NCI-H2171 treated with DMSO at 0.1 percent for 48 hours (cell line): ENCODE data around the gene EIF1.
A peak's percentile ranks its signal among the peaks of the same experiment; 100 is the strongest.
"Not testable (repeated sequence)": the region's sequence is repeated elsewhere in the genome, so short reads cannot be mapped to it uniquely, and the experiment has no call there.

Source experiments
- DNase-seq: peaks from one replicate; lab custom pipeline; 2025; lab: John Stamatoyannopoulos, UW

The EIF1 gene

DNA sequence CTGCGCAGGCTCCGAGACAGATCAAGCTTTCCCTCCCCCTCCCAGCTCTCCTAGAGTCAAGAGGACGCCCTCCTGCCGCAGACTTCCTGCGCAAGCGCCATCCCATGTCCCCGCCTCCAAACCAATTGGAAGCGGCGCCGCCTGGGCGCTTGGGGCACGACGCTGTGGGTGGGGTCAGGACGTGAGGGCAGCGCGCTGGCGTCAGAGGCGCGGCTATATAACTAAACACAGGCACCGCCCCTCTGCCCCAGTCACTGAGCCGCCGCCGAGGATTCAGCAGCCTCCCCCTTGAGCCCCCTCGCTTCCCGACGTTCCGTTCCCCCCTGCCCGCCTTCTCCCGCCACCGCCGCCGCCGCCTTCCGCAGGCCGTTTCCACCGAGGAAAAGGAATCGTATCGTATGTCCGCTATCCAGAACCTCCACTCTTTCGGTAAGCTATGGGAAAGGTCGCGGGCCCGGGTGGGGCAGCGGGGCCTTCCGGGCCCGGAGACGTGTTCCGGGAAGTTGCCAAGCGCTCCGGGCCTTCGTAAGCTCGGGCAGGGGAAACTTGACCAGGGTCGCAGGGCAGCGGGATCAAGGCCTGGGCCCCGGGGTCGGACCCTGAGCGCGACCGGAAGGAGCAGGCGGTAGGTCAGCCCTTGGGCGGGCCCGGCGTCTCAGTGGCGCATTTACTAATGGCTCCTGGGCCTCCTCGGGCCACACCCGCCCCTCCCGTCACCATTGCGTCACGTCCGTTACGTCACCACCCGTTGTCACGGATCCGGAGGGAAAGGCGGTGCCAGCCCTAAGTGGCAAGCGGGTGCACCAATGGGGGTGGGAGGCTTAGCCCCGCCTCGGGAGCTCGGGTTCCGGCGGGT is at the start of gene EIF1:
Gene EIF1 (plus strand): TSS at position 245 of the 856 bp plus-strand sequence. CDS start 154 bp downstream, at position 399.
- peak; percentile 98 for DNase-seq

DNA sequence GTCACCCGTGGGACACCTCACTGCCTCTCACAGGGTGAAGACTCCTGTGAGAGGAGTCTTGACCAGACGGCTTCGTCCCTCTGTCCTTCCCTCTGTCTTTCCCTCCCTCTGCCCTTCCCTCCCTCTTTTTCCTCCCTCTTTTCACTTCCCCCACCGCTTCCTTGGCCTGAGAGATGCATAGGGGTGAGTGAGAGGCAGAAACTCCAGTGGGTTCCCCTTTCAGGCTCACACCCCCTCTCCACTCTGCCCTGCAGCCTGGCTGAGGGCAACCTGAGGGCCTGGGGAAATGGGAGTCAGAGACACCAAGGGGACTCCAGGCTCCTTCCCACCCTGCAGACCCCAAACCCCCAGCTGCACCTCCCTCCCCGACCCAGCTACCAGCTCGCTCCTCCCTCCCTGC is 49.7 kb upstream of the EIF1 start:
- DNase-seq, result no peak

DNA sequence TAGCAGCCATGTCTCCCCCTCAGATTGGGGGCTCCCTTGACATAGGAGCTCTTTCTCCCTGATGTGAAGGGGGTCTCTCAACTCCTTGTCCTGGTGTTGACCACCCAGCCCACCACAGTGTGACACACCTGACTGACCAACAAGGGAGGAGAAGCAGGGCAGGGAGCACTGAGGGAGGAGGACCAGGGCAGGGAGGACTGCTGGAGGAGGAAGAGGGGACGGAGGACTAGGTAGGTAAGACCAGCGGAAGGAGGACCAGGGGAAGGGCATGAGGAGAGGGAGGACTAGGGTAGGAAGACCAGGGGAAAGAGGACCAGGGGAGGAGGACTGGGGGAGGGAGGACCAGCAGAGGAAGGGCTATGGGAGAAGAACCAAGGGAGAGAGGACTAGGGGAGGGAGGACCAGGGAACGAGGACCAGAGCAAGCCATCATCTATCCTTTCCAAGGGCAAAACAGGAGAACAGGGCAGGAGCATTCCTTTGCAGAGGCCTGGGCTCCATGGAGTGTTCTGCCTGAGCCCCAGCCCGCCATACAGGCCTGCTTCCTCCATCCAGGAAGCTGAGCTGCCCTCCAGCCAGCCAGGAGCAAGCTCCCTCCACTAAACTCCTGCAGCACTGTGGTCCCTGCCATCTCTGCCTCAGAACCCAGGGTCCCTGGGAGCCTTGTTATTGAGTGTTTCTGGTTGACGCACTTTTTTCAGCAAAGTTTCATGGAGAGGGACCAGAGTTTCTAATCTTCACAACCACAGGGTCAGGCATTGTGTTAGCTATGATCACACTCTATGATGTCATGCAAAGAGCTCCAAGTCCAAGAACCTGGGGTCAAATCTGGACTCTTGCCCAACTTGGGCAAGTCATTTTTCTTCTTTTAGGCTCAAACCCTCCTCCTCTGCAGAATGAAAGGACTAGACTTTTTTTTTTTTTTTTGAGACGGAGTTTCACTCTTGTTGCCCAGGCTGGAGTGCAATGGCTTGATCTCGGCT is 48.9 kb upstream of the EIF1 start:
- no peak for DNase-seq

DNA sequence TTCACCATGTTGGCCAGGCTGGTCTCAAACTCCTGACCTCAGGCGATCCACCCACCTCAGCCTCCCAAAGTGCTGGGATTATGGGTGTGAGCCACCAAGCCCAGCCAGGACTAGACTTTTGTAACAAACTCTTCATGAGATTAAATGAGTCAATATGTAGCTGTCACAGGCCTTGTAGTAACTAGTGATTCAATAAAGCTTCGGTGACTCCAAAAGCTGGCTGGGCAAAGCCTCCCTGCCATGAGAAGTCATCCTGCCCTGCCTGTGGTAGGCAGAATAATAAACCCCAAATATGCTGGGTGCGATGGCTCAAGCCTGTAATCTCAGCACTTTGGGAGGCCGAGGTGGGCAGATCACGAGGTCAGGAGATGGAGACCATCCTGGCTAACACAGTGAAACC is 48.1 kb upstream of the EIF1 start:
- DNase-seq, result not testable (repeated sequence)

DNA sequence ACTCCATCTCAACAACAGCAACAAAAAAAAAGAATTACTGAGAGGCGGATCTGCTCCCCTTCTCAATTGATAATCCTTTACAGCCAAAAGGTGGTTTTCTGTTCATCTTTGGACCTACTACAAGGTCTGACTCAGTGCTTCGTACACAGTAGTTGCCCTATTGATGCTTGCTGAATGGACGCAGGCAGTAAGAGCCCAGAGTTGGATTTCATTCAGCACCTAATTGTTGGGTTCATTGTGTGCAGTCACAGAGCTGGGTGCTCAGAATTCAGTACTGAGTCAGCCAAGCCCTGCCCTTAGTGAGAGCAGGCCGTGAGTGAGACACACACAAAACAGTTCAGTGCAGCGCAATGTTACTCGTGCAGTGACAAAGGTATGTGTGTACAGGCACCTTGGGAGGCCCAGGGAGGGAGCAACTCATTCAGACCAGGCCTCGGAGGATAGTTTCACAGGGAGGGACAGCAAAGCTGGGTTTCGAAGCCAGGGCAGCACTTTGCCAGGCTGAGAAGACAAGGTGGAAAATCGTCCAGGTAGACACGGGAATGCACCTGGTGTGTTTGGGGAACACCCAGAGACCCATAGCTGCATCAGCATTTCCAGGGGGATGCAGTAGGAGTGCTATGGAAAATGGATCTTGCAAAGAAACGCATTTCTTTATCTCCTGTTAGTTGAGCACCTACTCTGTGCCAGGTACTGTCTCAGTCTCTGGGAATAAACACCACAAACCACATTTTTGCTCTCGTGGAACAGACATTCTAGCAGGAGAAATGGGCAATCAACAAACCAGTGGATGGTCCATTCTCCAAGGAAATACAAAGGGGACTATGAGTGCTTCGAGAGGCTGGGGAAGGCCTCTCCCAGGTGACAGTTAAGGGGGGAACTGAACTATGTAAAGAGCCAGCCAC is 46.2 kb upstream of the EIF1 start:
- no peak for DNase-seq

DNA sequence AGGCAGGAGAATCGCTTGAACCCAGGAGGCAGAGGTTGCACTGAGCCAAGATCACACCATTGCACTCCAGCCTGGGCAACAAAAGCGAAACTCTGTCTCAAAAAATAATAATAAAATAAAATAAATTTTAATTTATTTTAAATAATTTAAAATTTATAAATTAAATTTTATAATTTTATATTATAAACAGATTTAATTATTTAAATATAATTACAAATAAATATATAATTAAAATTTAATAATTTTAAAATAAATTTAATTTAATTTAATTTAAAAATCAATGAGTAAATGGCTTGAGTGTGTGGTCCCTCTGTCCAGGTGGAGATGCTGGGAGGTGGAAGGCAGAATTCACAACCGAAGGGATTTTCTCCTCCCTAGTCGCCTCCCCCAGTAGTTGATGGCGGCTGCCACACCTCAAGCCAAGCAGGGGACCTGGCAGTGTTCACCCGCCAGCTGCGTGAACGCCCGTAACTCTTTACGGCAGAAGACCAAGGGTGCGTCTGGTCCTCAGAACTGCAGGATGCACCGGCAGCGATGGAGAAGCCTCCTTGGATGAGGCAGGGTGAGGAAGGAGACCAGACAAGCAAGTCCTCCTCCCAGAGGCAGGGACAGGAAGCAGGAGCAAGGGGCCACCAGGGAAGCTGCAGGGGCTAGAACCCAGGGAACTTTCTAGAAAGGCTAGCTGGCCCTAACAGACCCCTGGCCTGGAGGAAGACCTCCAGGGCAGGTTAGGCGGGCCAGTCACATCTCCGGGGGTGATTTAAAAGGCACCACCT is 41.5 kb upstream of the EIF1 start:
- no peak for DNase-seq

DNA sequence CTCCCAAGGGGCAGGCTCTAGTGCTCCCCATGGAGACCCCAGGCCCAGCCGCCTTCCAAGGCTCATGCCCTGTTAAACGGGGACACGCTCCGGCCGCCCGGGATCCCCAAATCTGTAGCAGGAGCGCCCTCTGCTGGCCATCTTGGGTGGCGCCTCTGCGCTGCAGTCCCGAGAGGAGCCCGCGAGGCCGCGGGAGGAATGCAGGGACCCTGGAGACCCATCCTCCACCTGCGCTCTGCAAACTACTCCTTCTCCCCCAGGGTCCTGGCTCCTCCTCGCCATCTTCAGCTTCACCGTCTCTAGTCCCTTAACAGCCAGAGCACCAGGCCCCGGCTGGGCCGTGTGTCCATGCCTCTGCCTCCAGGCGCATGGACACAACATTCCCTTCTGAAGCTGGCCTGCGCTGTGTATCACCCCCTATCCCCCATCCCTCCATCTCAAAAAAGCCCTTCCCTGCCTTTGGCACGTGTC is 40.7 kb upstream of the EIF1 start:
- peak; percentile 80 for DNase-seq

DNA sequence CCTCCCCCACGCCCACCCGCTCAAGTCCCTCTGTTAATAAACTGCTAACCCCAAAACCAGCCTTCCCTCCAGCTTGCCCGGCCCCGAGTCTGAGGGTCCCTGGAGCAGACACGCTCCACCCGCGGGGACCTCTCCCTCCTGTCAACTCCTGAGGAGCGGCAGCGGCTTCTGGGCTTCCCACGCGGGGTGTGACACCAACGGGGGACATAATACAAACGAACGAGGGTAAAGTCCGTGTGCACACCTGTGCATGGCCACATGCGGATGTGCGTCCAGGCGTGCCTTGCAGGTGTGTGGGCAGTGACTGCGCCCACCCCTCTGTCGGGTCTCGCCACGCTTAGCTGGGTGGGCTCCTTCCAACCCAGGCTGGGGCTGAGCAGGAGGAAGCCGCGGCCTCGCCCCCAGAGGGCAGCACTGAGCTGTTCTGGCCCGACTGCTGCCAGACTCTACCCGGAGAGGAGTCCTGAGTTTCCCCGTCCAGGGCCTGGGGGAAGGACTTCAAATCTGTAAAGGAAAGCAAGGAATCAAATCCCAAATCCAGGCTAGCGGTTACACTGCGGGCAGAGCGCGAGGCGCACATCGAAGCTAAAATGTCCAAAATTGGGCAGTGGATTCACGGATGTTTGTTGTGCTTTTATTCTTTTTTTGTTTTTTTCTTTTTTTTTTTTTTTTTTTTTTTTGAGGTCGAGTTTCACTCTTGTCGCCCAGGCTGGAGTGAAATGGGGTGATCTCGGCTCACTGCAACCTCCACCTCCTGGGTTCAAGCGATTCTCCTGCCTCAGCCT is 40.1 kb upstream of the EIF1 start:
- DNase-seq, result peak; percentile 78

DNA sequence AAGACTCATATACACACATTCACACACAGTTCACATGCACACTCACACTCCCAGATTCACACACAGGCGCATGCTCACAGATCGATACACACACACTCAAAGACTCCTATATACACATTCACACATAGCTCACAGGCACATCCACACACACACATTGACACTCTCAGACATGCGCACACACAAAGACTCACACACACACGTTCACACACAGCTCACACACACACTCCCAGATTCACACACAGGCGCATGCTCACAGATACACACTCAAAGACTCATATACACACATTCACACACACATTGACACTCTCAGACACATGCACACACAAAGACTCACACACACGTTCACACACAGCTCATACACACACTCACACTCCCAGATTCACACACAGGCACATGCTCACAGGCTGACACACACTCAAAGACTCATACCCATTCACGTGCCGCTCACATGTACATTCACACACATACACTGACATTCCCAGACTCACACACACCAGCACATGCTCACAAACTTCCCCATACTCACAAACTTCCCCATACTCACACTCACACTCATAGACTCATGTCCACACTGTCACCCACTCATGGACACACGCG is 38.7 kb upstream of the EIF1 start:
- DNase-seq, result no peak

DNA sequence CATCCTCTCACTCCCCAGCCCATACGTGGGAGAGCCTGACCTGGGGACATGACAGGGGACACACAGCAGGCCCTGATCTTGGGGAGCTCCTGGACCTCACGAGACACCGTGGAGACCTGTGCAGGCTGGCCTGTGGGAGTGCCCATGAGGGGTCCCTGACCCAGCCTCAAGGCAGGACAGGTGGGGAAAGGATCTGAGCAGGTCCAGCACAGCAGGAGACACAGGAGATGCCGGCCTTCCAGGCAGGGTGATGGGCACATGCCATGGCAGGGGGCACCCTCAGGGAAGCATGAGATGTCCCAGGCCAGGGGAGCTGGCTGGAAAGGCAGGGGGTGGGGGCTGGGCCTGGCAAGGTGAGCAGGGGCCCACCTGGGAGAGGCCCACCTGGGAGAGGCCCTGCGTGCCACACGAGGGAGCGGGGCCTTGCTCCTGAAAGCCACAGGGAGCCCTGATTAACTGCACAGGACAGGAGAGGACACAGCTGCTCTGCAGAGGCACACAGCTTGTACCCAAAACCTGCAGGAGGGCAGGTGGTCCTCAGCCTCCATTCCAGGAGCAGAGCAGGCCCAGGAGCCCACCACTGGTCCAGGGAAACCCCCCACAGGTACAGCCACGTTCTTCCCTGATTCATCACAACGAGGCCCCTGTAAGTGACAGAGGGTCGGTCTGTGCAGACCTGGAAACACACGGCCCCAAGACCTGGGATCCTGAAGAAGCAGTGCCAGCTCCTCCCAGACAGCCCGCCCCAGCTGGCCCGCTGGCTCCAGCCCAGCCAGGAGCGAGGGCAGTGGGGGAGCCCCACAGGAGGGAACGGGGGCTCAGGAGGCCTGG is 37.7 kb upstream of the EIF1 start:
- no peak for DNase-seq

DNA sequence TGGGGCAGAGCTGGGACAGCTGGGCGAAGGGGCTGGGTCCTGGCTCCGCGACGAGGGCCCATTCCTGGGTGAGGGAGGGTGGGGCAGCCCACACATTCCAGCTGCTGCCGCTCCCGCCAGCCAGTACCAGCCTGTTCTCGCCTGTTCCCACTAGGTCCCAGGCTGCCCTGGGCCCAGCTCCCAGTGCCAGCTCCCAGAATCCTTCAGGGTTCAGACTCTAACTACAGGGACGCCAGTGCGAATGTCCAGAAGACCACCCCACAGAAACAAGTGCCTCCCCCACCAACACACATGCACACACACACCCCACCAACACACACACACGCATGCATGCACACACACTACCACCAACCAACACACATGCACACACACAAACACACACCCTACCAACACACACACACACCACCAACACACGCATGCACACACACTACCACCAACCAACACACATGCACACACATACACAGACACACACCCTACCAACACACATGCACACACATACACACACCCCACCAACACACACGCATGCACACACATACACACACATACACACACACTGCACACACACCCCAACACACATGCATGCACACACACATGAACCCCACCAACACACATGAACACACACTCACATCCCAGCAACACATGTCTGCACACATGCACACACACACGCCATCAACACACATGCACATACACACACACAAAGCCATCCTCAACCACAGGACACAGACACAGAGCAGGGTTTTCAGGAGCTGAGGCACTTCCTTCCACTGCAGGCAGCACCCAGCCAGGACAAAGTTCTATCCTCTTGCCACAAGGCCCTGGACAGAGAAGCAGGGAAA is 36.8 kb upstream of the EIF1 start:
- peak; percentile 91 for DNase-seq

DNA sequence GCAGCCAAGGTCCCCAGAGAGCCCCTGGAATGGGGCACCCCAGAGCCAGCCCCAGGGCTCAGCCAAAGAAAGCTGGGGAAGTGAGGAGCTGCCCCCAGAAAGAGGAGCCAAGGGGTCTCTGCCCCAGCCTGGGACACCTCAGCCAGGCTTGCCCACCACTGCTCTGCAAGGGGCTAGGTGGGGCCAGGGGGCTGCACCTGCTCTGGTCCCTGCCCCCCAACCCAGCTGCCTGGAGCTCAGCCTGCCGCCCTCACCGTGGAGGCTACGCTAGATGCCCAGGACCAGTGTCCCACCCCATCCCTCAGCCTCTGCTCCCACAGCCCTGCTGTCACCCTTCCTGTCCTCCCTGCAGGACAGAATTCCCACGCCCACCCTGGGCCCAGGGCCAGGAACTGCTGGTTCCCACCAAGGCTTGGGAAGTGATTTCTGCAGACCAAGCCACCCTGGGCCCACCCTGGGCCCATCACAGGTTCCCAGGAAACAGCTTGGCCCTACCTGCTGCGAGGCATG is 36.2 kb upstream of the EIF1 start:
- DNase-seq, result no peak

DNA sequence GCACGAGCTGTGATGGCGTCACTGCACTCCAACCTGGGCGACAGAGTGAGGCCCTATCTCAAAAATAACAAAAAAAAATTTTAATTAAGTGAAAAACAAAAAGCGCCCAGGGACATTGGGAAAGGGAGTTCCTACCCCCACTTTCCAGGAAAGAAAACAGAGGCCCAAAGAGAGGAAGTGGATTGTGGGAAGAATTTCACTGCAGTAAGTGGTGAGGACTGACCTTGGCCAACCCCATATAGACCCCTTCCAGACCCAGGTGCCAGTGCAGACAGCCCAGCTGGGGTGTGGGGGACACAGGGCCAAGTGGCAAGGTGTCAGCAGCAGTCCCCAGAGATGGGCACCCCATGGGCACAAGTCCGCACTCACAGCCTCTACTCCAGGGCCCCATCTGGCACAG is 35.3 kb upstream of the EIF1 start:
- DNase-seq, result no peak

DNA sequence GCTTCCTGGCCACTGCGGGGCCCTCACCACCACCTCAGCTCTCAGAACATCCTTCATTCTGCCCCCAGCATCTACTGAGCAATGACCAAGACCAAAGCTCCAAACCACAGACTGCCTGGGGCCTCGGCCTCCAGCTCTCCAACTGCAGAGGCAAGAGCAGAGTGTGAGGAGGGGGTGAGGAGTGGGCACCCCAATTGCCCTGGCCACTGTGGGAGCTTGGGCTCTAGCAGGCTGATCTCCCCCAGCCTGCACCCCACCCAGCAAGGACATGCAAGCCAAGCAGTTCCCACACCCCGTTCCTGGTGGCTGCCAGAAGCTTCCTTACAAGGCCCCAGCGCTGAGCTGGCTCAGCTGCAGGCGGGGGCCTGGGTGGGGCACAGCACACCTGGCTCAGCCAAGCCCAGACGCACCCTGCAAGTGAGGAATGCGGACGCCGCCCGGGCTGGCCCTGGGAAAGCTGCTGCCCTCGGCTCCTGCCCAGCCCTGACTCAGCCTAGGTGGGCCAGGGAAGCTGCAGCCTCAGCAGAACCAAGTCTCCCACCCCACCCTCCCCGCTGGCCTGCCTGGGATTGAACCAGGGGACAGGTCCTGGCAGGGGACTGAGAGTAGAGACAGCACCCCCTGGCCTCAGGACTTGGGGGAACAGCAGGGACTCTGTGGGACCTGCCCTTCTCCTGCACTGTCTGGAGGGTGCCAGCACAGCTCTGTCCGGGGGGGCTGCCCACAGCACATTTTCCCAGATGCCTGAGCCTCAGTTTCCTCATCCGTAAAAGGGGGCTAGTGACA is 34.6 kb upstream of the EIF1 start:
- peak; percentile 54 for DNase-seq

DNA sequence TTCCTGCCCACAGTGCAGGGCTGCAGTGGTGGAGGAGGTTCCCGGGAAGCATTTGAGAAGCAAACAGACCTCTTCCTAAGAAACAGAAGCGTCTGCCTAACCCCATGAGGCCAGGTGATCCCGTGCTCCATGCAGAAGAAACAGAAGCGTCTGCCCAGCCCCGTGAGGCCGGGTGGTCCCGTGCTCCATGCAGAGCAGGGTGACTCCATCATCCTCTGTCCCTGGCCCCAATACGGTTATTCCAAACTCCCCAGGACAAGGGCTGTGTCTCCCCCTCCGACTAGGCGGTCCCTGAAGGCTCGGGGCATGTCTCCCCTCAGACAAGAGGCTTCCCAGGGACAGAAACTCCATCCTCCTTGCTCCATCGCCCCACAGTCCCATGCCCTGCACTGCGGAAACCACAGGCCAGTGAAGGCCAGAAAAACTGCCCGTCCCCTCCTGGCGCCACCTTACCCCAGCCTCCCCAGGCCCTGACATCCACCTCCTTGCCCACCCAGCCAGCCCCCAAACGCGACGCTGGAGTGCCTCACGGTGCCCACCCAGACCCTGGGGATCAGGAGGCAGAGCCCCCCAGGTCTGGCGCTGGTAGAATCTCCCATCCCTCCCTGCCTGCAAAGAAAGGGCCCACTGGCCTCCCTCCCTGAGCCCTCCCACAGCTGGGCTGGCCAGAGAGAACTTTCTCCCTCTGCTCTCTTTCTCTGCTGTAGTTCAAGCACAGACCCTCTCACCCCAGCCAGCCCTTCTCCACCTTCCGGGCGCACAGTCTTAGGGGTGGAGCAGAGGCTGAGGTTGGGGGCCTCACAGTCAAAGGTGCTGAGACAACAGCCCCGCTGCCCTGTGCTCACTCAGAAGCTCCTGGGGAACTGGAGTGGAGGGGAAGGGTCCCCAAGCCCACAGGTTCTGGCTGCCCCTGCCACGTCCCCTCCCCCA is 33.7 kb upstream of the EIF1 start:
- peak; percentile 34 for DNase-seq
